Kidney (tissue), 14 donors: ENCODE measurements around the gene FAM171A1. TPM values are rescaled to one million over a fixed set of nuclear protein-coding genes. Genes with fewer than 3 reads are reported as not detected.

ENCODE experiments used
- DNase-seq, 5 donors: peaks; one replicate each; pipeline ENCODE4 v3.0.0-alpha.2; 2013 to 2020
- FAIRE-seq: peaks from 2 replicates; lab custom pipeline; 2012; peaks lifted over from hg19 to GRCh38; lab: Jason Lieb, UNC
- H3K27ac ChIP-seq, 2 donors: one replicate each; pipeline ENCODE4 v1.7.0; 2013; ENCODE audit warnings: low read depth in 2 of 2, low read length in 2 of 2, inconsistent platforms in 1 of 2
- H3K27me3 ChIP-seq: one replicate; pipeline ENCODE4 v1.7.1; 2013; ENCODE audit warnings: low read length, inconsistent platforms; ENCODE audit not compliant: control insufficient read depth, insufficient read depth
- H3K36me3 ChIP-seq, 3 donors: one replicate each; pipeline versions ENCODE4 v1.7.0 to v1.7.1; 2013; ENCODE audit warnings: low read length in 3 of 3, control low read depth in 1 of 3, inconsistent platforms in 1 of 3; ENCODE audit not compliant: insufficient read depth in 3 of 3, control insufficient read depth in 2 of 3
- H3K4me1 ChIP-seq, 3 donors: one replicate each; pipeline versions ENCODE4 v1.7.0 to v1.7.1; 2013; ENCODE audit warnings: low read length in 3 of 3, inconsistent platforms in 1 of 3, low read depth in 1 of 3; ENCODE audit not compliant: control insufficient read depth in 2 of 3, insufficient read depth in 2 of 3
- H3K4me3 ChIP-seq, 3 donors: one replicate each; pipeline versions ENCODE4 v1.7.0 to v1.8.1; 2013; ENCODE audit warnings: low read length in 3 of 3, control low read depth in 1 of 3, inconsistent platforms in 1 of 3
- H3K9ac ChIP-seq, 3 donors: one replicate each; pipeline versions ENCODE4 v1.7.0 to v1.7.1; 2013; ENCODE audit warnings: low read length in 3 of 3, control low read depth in 1 of 3, inconsistent platforms in 1 of 3
- H3K9me3 ChIP-seq, 3 donors: one replicate each; pipeline versions ENCODE4 v1.7.0 to v1.7.1; 2013; ENCODE audit warnings: low read length in 3 of 3, control low read depth in 1 of 3, inconsistent platforms in 1 of 3; ENCODE audit not compliant: control insufficient read depth in 2 of 3, insufficient read depth in 1 of 3
- intact Hi-C: fragments of 100-400 bp; cut with DNase I; formaldehyde crosslinking; loops from one replicate; pipeline ENCODE4 v1.11.1; 2022
- polyA plus RNA-seq: library from polyadenylated mRNA; stranded (reverse); fragments of 350-450 nt; fragmentation: Illumina TruSeq; extraction: RNeasy Lipid Tissue Mini Kit (QIAGEN cat#74804); gene quantifications from one replicate; pipeline ENCODE4 v1.2.3, GENCODE V29; 2014; ENCODE audit warnings: low read depth, low replicate concordance; ENCODE audit not compliant: insufficient read depth
- total RNA-seq: library from RNA; stranded (reverse); fragmentation: NEBNext Ultra II Directional; extraction: Animal tissue kit (Norgen Biotek cat#: 25700); gene quantifications from one replicate; pipeline ENCODE4 v1.2.1, GENCODE V29; 2021
- TF ChIP-seq, protein P1 (sequence below): IDR thresholded peaks from 3 replicates; pipeline ENCODE4 v1.5.1; 2012; ENCODE audit warnings: mild to moderate bottlenecking, moderate library complexity, borderline replicate concordance; ENCODE audit not compliant: insufficient read depth; ENCODE audit errors: extremely low read depth
- donor health status: control.
- donor health status: control.
- donor health status: control.
- donor health status: control.
- donor health status: control.
- donor health status: DM: yes; HTN: yes; CAD: no.
- donor health status: Normal renal cell carcinoma (clear cell type).

The FAM171A1 gene
- total and polyA plus RNA-seq, 2 donors from 2014 or later: 30.4 to 53.0 TPM

DNA sequence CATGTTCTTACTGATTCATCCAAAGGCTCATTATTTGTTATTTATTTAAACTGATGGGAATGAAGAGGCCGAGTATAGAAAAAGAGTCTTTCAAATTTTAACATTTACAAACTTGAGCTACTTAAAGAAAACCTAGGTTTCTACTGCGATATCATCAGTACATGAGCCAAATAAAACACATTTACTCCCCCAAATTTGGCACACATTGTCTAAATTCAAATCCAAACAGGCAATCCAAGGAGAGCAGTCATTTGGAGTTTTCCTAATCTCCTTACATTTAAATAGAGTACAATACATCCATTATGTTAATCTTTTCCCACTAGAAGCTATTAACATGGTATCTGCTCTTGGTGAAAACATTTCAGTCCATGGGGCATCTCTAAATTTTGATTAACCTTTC lies 204.8 kb downstream of the FAM171A1 start:
- H3K4me3 ChIP-seq: peak overlapping the region in 1 of 3 donors; percentile 57
- H3K27me3 ChIP-seq: no peaks in the 10 kb centered on the region
- H3K9ac ChIP-seq: peak overlapping the region in 1 of 3 donors; percentile 4
- DNase-seq (peak in 1 of 5 donors; percentile 18), FAIRE-seq (no peak)
- no peaks in the 10 kb centered on the region for H3K9me3 ChIP-seq
- peaks cover 0 to 22% (median 11%) of the 10 kb centered on the region in 3 donors for H3K4me1 ChIP-seq
- H3K27ac ChIP-seq: no peak overlapping the region
- intact Hi-C loops: no loop called here
- H3K36me3 ChIP-seq: no peaks in the 10 kb centered on the region
- TF ChIP-seq, protein P1, sequence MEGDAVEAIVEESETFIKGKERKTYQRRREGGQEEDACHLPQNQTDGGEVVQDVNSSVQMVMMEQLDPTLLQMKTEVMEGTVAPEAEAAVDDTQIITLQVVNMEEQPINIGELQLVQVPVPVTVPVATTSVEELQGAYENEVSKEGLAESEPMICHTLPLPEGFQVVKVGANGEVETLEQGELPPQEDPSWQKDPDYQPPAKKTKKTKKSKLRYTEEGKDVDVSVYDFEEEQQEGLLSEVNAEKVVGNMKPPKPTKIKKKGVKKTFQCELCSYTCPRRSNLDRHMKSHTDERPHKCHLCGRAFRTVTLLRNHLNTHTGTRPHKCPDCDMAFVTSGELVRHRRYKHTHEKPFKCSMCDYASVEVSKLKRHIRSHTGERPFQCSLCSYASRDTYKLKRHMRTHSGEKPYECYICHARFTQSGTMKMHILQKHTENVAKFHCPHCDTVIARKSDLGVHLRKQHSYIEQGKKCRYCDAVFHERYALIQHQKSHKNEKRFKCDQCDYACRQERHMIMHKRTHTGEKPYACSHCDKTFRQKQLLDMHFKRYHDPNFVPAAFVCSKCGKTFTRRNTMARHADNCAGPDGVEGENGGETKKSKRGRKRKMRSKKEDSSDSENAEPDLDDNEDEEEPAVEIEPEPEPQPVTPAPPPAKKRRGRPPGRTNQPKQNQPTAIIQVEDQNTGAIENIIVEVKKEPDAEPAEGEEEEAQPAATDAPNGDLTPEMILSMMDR: no peak

DNA sequence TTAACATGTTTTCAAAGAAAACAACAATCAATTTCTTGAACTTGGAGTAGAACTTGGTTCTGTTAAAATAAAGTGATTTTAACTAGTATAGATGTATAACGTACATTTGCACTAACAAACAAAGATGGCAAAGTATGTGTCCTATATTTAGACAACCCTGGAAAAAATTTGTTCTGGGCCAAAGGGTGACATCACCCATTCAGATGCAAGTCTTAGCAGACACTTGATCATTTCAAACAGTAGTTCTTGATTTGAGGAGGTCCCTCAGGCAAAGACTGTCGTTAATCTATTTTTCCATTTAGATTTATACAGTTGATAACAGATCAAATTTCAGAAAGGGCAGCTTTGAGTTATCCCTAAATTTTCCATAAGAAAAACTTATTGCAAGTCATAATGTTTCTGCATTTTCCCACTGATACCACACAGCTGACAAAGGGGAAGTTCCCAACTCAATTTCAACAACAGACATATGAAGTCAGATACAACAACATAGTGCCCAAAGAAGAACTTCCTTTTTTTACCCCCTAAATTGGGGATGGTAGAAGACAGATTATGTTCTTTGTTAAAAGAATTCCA lies 207.7 kb downstream of the FAM171A1 start:
- H3K4me3 ChIP-seq: no peak overlapping the region
- no peak overlapping the region for H3K27ac ChIP-seq
- peaks cover 0 to 5% (median 4%) of the 10 kb centered on the region in 3 donors for H3K4me1 ChIP-seq
- TF ChIP-seq, protein P1: no peak
- H3K9me3 ChIP-seq: no peaks in the 10 kb centered on the region
- no peaks in the 10 kb centered on the region for H3K27me3 ChIP-seq
- H3K36me3 ChIP-seq: no peaks in the 10 kb centered on the region
- no peak for FAIRE-seq
- intact Hi-C loops: no loop called here
- H3K9ac ChIP-seq: no peak overlapping the region
- no peak for DNase-seq

Other genes with a start within 250 kb of the FAM171A1 start
- gene NMT2, start 202.6 kb downstream of the FAM171A1 start, total RNA-seq: 19.8 TPM
- gene NMT2, start 202.6 kb downstream of the FAM171A1 start, polyA plus RNA-seq: 11.7 TPM